Nephron (organoid): ENCODE data around the gene TACC2.

ENCODE experiments used
- H3K27ac Mint-ChIP-seq, 3 experiments: 2 replicates each; pipeline ENCODE4 v1.8.0; 2020; ENCODE audit warnings: mixed read lengths in 3 of 3, mild to moderate bottlenecking in 2 of 3, moderate library complexity in 1 of 3
- H3K27me3 Mint-ChIP-seq: 2 replicates; pipeline ENCODE4 v1.8.0; 2021; ENCODE audit warnings: low read depth, mild to moderate bottlenecking, moderate library complexity, mixed read lengths
- H3K36me3 Mint-ChIP-seq: 2 replicates; pipeline ENCODE4 v1.8.0; 2020; ENCODE audit warnings: low read depth, mixed read lengths
- H3K4me1 Mint-ChIP-seq: 2 replicates; pipeline ENCODE4 v1.8.0; 2020; ENCODE audit warnings: mixed read lengths
- H3K4me3 Mint-ChIP-seq, 3 experiments: 2 replicates each; pipeline ENCODE4 v1.8.0; 2020; ENCODE audit warnings: mild to moderate bottlenecking in 3 of 3, mixed read lengths in 3 of 3, moderate library complexity in 2 of 3
- H3K9me3 Mint-ChIP-seq: 2 replicates; pipeline ENCODE4 v1.8.0; 2020; ENCODE audit warnings: mixed read lengths
- TF ChIP-seq, protein P1 (sequence below), 3 experiments: fragments of 200-600 bp; sonication (generic); IDR thresholded peaks; one replicate each; pipeline ENCODE4 v1.5.0; 2021; ENCODE audit warnings: antibody characterized with exemption in 3 of 3; ENCODE audit not compliant: unreplicated experiment in 3 of 3

TACC2 gene

DNA sequence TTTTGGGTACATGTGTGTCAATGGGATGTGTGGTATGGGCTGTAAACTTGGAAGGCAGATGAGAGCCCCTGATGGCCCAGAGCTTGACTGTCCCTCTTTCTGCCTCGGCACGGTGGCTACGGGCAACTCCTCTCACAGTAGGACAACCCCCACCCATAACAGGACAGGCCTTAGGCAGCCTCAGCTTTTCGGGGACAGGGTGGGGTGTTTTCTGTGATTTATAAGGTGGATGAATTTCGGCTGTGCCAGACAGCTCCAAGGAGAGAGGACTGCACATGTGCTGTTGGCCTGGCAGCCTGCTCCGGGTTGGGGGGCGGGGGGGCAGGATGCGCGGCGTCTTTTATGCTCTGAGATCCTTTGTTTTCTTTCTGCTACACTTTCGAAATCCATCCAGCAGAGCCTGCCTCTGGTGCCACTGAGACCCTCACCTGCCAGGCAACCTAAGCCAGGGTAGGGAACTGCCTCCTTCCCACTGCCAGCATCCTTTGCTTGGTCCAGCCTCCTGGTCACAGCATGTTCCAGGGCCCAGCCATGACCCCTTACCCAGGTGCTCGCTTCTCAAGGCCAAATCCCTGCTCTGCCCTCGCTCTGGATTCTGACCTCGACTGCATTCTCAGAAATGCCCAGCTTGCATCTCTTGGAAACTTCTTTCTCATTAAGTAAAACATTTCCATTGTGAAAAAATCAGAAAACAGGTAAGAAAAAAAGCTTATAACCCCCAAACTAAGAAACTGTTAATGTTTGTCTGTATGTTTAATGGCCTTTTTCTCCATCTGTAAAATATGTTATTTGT, 266.7 kb downstream of the TACC2 start:
- TF ChIP-seq, protein P1, sequence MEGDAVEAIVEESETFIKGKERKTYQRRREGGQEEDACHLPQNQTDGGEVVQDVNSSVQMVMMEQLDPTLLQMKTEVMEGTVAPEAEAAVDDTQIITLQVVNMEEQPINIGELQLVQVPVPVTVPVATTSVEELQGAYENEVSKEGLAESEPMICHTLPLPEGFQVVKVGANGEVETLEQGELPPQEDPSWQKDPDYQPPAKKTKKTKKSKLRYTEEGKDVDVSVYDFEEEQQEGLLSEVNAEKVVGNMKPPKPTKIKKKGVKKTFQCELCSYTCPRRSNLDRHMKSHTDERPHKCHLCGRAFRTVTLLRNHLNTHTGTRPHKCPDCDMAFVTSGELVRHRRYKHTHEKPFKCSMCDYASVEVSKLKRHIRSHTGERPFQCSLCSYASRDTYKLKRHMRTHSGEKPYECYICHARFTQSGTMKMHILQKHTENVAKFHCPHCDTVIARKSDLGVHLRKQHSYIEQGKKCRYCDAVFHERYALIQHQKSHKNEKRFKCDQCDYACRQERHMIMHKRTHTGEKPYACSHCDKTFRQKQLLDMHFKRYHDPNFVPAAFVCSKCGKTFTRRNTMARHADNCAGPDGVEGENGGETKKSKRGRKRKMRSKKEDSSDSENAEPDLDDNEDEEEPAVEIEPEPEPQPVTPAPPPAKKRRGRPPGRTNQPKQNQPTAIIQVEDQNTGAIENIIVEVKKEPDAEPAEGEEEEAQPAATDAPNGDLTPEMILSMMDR (IDR thresholded peaks at IDR 0.05; ENCODE audit: unreplicated experiment in 3 of 3), result no peak
- peaks cover 5% of the 10 kb centered on the region for H3K9me3 Mint-ChIP-seq
- peaks cover 7% of the 10 kb centered on the region for H3K4me1 Mint-ChIP-seq
- H3K27ac Mint-ChIP-seq, result no peak overlapping the region
- H3K36me3 Mint-ChIP-seq, result peaks cover 13% of the 10 kb centered on the region
- H3K27me3 Mint-ChIP-seq, result no peaks in the 10 kb centered on the region
- no peak overlapping the region for H3K4me3 Mint-ChIP-seq

DNA sequence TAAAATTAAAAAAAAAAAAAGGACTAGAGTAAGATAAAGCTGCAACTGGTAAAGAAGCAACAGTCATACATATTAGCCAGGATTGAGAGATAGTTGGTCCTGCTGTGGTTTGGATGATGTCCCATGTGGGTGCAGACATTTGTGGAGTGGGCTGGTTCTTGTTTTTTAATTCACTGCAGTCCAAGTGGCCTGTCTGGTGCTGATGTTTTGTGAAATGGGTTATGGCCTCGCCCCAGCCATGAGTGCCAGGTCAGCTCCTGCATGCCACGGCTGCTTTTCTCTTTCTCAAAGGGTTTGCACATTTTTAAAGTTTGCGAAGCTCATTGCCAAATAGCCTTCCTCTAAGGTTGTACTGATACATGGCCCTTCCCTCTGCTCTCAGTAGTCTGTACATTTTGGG, 268.1 kb downstream of the TACC2 start:
- Mint-ChIP-seq H3K27me3 (no peaks in the 10 kb centered on the region), H3K27ac (peak overlapping the region in 1 of 3 experiments; percentile 73), H3K9me3 (peaks cover 7% of the 10 kb centered on the region), H3K4me3 (no peak overlapping the region), H3K36me3 (peaks cover 19% of the 10 kb centered on the region), H3K4me1 (peaks cover 7% of the 10 kb centered on the region)
- TF ChIP-seq, protein P1 (IDR thresholded peaks at IDR 0.05; ENCODE audit: unreplicated experiment in 3 of 3), result no peak

DNA sequence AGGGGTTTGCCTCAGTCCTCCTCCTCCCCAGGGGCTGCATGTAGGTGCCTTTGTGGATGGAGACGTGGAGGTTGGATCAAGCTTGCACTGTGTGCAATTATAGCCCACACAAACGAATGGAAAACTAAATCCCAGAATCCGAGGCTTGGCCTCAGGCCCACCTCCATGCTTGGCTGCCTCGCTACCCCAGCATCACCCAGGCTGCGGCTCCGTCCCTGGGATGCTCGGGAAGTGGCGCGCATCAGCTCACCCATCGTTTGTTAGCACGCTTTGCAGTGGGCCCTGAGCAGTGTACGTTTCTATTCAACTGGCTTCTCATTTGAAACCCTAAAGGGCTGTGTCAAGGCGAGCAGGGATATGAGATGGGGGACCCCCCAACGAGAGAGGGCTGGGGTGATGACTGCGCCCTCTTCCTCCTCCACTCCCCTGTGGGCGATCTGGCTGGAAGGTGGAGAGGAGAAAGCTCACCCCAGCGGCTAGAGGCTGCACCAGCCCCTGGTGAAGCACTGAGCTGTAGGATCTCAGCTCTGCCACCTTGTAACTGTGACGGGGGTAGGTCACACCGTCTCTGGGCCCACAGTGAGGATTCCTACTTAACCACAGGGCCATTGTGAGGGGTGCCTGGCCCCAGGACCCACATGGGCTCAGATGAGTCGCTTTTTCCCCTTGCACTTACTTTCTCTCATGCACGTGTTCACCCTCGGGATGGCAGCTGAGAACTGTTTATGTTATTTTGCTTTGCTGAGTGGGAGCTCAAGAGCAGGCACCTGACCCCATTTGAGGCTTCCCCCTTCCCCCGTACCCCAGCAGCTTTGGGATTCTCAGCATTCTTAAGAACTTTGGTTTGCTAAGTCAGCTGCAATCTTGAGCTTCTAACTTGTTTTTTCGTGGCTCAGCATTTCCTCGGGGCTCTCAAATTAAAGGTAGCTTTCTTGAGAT, 269.4 kb downstream of the TACC2 start:
- Mint-ChIP-seq H3K27ac (peak overlapping the region; percentile 36 to 93 (median 53)), H3K27me3 (no peaks in the 10 kb centered on the region), H3K4me3 (peak overlapping the region in 1 of 3 experiments; percentile 4), H3K36me3 (peaks cover 27% of the 10 kb centered on the region), H3K4me1 (peaks cover 8% of the 10 kb centered on the region), H3K9me3 (peaks cover 18% of the 10 kb centered on the region)
- TF ChIP-seq, protein P1 (IDR thresholded peaks at IDR 0.05; ENCODE audit: unreplicated experiment in 3 of 3), result no peak

DNA sequence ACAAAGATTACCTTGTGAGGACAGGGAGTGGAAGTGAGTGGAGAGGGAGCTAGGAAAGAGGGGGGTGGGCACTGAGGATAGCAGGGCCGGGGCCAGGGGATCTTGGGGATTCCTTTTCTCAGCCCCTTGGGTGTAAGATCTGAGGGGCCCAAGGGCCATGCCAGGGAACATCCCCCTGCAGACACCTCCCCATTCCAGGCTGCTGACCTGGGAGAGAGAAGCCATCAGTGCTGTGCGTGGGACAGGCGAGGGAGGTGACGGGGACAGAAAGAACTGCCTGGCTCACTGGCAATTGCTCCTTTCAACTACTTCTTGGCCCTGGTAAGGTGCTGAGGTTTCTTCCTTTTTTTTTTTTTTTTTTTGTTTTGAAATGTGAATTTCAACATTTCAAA, 270.1 kb downstream of the TACC2 start:
- Mint-ChIP-seq H3K4me3 (peak overlapping the region in 1 of 3 experiments; percentile 4), H3K9me3 (peaks cover 24% of the 10 kb centered on the region), H3K27ac (peak overlapping the region; percentile 36 to 93 (median 53)), H3K4me1 (peaks cover 15% of the 10 kb centered on the region), H3K36me3 (peaks cover 31% of the 10 kb centered on the region), H3K27me3 (no peaks in the 10 kb centered on the region)
- TF ChIP-seq, protein P1 (IDR thresholded peaks at IDR 0.05; ENCODE audit: unreplicated experiment in 3 of 3), result no peak

DNA sequence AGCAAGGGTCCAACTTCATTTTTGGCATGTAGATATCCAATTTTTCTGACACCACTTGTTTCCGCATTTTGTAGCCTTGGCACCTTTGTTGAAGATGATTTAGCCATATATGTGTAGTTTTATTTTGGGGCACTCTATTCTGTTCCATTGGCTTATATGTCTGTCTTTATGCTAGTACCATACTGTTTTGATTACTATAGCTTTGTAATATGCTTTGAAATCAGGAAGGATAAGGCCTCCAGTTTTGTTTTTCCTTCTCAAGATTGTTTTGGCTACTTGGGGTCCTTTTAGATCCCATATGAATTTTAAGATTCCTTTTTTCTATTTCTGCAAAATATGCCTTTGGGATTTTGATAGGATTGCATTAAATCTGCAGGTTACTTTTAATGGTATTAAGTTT, 272.6 kb downstream of the TACC2 start:
- peaks cover 37% of the 10 kb centered on the region for H3K4me1 Mint-ChIP-seq
- TF ChIP-seq, protein P1 (IDR thresholded peaks at IDR 0.05; ENCODE audit: unreplicated experiment in 3 of 3), result no peak
- no peak overlapping the region for H3K4me3 Mint-ChIP-seq
- peaks cover 24% of the 10 kb centered on the region for H3K9me3 Mint-ChIP-seq
- no peak overlapping the region for H3K27ac Mint-ChIP-seq
- H3K27me3 Mint-ChIP-seq, result no peaks in the 10 kb centered on the region
- peaks cover 33% of the 10 kb centered on the region for H3K36me3 Mint-ChIP-seq
